MG63 (cell line): ENCODE measurements around the gene RAB3C. TPM values are rescaled to one million over a fixed set of nuclear protein-coding genes. Genes with fewer than 3 reads are reported as not detected.

Experiments
- DNase-seq: peaks from one replicate; pipeline ENCODE4 v3.0.0-alpha.2; 2020
- H3K27me3 ChIP-seq: fragments of 250-450 bp; sonication (Bioruptor Pico); 2 replicates; pipeline ENCODE4 v1.5.1; 2020; ENCODE audit warnings: mild to moderate bottlenecking, moderate library complexity
- H3K36me3 ChIP-seq: fragments of 250-450 bp; sonication (Bioruptor Pico); 2 replicates; pipeline ENCODE4 v1.5.1; 2020; ENCODE audit warnings: mild to moderate bottlenecking, moderate library complexity
- H3K4me3 ChIP-seq: fragments of 250-450 bp; sonication (Bioruptor Pico); 2 replicates; pipeline ENCODE4 v1.5.1; 2020; ENCODE audit warnings: mild to moderate bottlenecking, moderate library complexity
- H3K9me3 ChIP-seq: fragments of 250-450 bp; sonication (Bioruptor Pico); 2 replicates; pipeline ENCODE4 v1.5.1; 2020; ENCODE audit warnings: mild to moderate bottlenecking, moderate library complexity
- total RNA-seq: library from RNA; depleted of rRNA; stranded (reverse); fragments of >200 nt; shearing (Covaris generic); gene quantifications from 2 replicates; pipeline ENCODE4 v1.2.3, GENCODE V29; 2014; ENCODE audit warnings: low replicate concordance

The RAB3C gene
- total RNA-seq, 1 experiment from 2014 or later = not detected

DNA sequence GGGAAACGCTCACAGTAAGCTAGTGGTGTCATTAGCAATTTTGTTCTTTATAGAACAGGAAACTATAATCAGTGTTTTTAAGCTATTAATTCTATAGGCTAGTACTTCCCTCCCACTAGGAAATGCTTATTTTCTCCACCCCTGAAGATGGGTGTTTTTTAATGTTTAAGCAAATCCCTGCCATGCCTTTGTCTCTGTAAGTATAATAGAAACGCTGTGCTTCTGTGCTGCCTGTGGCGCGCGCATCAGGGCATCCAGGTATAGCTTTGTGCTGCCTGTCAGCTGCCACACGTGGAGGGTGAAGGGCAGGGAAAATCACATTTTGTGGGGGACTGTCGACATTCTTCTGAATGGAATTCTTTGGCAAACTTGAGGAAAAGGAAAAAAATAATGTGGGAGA lies 217.5 kb downstream of the RAB3C start:
- Histone ChIP-seq H3K27me3 (peaks cover 3% of the 10 kb centered on the region), H3K36me3 (no peaks in the 10 kb centered on the region), H3K4me3 (no peak overlapping the region), H3K9me3 (no peaks in the 10 kb centered on the region)
- DNase-seq = no peak

DNA sequence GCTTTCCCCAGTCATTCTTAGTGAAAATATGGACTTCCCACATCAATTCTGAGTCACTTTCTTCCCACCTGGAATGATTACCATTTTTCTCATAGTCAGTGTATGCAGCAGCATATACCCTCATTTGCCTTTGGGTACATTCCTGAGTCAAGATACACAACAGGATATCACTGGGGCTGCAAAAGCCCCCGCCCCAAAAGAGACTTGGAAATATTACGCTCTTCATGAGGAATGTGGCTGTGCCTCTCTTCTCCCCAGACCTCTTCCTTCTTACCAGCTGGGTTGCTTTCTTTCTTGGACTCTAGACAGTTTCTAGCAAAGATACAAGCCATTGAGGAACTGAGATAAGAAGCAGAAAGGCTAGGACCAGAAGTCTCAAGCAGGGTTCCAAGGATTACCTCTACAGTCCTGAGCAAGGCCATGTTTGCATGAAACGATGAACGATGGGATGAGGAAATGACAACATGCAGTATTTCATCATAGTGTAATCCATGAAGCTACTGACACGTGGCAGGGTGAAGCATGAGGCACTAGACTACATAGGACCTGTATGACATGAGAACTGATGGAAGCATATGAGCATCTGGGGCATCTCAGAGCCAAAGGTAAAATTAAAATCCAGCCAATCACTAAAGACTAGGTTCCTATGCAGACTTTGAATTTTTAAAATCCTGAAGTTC lies 218.1 kb downstream of the RAB3C start:
- H3K36me3 ChIP-seq = no peaks in the 10 kb centered on the region
- no peak overlapping the region for H3K4me3 ChIP-seq
- no peak for DNase-seq
- H3K27me3 ChIP-seq = peaks cover 3% of the 10 kb centered on the region
- H3K9me3 ChIP-seq = no peaks in the 10 kb centered on the region

DNA sequence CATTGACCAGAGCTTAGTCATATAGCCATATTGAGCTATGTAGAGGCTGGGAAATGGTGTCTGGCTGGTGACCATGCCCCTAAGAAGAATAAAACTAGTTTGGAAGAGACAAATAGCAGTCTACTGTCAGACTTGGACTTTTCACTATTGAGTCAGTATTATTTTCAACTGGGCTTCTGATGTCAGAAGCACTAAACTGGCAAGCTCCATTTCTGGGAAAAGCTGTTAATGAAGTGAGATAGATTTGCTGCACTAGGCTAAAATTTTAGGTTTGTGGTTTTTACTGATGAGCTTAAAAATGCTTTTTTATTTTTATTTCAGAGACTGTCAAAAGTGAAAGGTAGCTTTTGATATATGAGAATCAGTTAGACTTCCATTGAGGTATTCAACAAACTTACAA lies 220.2 kb downstream of the RAB3C start:
- no peak overlapping the region for H3K4me3 ChIP-seq
- no peaks in the 10 kb centered on the region for H3K9me3 ChIP-seq
- H3K36me3 ChIP-seq = no peaks in the 10 kb centered on the region
- peaks cover 3% of the 10 kb centered on the region for H3K27me3 ChIP-seq
- no peak for DNase-seq

DNA sequence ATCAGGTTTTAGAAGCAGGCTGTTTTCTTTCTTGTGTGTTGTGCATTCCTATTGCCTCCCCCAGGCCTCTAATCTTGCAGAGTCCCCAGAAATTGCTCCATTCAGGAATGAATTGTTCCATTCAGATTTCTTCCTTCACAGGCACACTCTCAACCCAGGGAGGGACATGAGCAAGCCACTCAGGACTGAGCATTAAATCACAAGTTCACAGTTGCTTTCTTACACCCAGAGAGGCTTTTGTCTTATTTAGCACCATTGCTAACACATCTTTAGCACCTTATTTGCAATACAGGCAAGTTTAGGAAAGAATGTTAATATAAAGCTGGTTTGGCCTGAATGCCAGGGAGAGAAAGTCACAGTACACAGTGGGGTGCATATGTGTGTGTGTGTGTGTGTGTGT lies 221.4 kb downstream of the RAB3C start:
- Histone ChIP-seq H3K4me3 (no peak overlapping the region), H3K9me3 (no peaks in the 10 kb centered on the region), H3K36me3 (no peaks in the 10 kb centered on the region), H3K27me3 (peaks cover 3% of the 10 kb centered on the region)
- DNase-seq = no peak

DNA sequence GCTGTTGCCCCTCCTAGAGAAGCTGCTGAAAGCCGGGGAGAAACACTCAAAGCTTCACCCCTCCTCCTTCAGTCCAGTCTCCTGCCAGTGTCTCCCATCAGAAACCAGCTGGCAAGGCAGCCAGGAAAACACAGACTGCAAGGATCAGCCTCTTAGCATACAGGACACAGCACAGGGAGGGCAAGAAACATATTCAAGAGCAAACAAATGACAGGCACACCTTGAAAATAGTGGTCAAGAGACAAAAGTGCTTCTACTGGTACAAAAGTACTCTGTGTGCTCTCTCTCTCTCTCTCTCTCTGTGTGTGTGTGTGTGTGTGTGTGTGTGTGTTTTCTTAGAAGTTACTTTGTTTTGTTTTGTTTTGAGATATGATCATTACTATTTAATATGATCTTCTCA lies 227.2 kb downstream of the RAB3C start:
- Histone ChIP-seq H3K27me3 (no peaks in the 10 kb centered on the region; the same call in none of the 2 replicates), H3K4me3 (no peak overlapping the region), H3K9me3 (no peaks in the 10 kb centered on the region), H3K36me3 (no peaks in the 10 kb centered on the region)
- no peak for DNase-seq

DNA sequence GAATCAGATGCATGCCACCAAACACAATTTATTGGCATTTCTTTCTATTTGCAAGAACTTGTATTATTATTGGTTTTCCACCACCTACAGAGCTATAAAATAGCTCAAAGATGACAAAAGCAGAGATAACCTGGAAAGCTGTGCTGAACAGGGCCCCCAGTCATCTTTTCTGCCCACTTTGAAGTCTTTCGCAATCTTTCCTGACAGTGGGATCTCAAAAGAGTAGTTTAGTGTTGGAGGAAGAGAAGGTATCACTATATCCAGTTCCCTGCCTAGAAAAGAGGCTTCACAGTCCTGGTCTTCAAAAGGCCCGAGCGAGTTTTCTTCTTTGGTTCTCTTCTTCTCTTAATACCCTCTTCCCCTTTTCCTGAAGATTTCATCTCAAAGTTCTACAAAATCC lies 231.0 kb downstream of the RAB3C start:
- Histone ChIP-seq H3K4me3 (no peak overlapping the region), H3K27me3 (no peaks in the 10 kb centered on the region; the same call in 1 of the 2 replicates), H3K36me3 (no peaks in the 10 kb centered on the region), H3K9me3 (no peaks in the 10 kb centered on the region)
- no peak for DNase-seq

DNA sequence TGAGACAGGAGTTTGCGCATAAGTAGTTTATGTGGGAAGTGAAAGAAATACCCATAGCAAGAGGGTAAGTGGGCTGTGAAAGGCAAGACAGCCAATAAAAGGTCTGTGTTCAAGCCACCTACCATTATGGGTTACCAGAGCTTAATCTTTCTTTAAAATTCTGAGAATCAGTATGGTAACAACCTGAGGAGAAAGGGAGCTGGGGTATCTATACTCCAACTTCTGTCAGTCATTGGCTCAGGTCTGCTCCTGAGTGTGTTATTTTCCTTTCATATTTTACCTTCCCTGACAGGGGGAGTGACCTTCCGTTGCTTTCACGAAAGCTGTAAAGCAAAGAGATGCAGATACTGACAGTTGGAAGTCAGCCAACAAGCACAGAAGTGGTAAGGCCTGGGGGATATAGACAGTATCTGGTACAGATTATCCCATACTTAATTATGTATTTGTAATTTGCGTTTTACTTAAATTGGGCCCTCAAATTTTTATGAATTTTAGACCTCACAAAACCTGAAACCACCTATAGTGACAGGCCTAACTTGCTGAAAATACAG lies 233.4 kb downstream of the RAB3C start:
- no peak for DNase-seq
- Histone ChIP-seq H3K27me3 (no peaks in the 10 kb centered on the region), H3K36me3 (no peaks in the 10 kb centered on the region), H3K9me3 (no peaks in the 10 kb centered on the region), H3K4me3 (no peak overlapping the region)

DNA sequence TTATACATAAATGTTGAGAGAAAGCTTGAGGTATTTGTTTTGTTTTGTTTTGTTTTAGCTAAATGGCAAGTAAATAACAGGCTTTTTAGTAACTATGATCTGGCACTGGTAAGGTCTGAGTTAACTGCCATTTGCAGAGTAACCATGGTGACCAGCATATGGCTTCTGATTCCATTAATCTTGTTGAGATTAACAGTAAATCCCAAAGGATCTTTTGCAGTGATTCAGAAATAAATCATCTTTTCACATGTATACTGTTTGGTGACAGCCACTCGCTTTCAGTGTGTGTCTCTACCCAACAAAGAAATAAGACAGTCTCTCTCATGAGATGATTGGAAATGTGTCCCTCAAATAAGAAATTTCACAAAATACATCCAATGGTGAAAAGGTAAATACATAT lies 235.6 kb downstream of the RAB3C start:
- DNase-seq = no peak
- no peaks in the 10 kb centered on the region for H3K36me3 ChIP-seq
- no peak overlapping the region for H3K4me3 ChIP-seq
- no peaks in the 10 kb centered on the region for H3K9me3 ChIP-seq
- no peaks in the 10 kb centered on the region for H3K27me3 ChIP-seq

DNA sequence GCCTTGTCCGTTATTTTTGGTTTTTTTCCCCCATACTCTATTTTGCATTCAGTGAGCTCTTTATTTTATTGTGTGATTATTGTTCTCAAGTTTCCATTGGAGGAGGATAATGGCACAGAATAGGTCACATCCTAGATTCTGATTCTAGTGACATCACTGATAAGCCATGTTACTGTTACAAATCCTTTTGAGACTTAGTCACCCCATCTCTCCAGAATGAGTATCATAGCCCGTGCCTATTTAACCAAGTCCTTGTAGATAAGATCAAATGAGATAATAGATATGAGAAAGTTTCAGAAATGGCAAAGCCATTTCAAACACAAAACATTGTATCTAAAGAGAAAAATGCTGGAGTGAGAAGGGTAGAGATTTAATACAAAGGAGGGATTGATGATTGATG lies 242.6 kb downstream of the RAB3C start:
- Histone ChIP-seq H3K27me3 (no peaks in the 10 kb centered on the region), H3K36me3 (no peaks in the 10 kb centered on the region), H3K4me3 (no peak overlapping the region), H3K9me3 (no peaks in the 10 kb centered on the region)
- DNase-seq = no peak

DNA sequence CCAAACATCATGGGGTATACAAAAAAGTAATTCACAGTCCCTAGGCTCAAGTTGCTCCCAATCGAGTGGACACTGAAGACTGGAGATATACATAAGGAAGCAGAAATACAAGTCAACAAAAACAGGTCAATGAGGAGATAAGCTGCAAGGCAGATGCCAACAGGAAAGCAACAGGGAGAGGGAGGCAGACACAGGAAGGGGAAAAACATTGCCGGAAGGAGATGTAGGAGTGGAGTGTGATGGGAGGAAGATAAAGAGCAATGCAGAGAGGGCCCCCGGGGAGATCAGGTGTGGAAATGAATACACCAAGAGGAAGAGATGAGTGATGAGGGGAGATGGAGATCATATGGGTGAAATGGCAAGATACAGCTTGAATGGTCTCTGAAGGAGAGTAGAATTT lies 243.0 kb downstream of the RAB3C start:
- H3K27me3 ChIP-seq = no peaks in the 10 kb centered on the region
- no peak for DNase-seq
- H3K9me3 ChIP-seq = no peaks in the 10 kb centered on the region
- no peak overlapping the region for H3K4me3 ChIP-seq
- H3K36me3 ChIP-seq = no peaks in the 10 kb centered on the region

DNA sequence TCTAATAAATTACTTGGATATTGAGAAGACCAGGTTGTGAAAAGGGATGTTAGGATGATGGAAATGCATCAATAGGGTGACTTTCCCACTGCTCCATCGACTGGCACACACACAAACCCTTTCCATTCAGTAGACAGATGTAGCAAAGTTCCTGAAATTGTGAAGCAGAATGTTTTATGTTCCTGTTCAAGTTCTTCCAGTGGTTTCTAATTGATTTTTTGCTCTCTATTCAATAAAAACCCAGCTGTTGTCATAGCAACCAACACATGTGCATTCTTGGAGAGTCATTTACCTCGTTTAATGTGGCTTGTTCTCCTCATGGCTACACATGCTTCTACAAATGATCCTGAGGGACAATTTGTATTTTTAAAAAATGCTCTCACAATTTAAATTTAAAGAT lies 244.6 kb downstream of the RAB3C start:
- H3K27me3 ChIP-seq = no peaks in the 10 kb centered on the region
- no peak for DNase-seq
- no peaks in the 10 kb centered on the region for H3K36me3 ChIP-seq
- no peak overlapping the region for H3K4me3 ChIP-seq
- no peaks in the 10 kb centered on the region for H3K9me3 ChIP-seq

DNA sequence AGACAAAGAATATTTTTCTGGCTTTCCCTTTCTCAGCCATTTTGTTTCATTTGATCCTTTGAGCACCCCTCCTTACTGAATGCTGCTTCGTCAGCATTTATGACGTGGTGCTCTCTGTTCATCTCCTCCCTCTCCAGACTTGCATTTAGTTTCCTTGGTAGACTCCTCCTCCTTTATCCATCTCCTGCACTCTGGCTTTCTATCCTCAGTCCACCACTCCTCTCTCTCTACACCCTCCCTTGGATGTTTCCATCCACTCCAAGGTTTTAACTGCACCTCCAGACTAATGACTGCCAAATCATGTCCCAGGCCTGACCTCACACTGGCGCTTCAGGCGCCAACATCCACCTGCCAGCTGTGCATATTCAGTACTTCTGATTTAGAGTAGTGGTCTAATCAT lies 245.4 kb downstream of the RAB3C start:
- Histone ChIP-seq H3K27me3 (no peaks in the 10 kb centered on the region), H3K36me3 (no peaks in the 10 kb centered on the region), H3K9me3 (no peaks in the 10 kb centered on the region), H3K4me3 (no peak overlapping the region)
- DNase-seq = no peak

DNA sequence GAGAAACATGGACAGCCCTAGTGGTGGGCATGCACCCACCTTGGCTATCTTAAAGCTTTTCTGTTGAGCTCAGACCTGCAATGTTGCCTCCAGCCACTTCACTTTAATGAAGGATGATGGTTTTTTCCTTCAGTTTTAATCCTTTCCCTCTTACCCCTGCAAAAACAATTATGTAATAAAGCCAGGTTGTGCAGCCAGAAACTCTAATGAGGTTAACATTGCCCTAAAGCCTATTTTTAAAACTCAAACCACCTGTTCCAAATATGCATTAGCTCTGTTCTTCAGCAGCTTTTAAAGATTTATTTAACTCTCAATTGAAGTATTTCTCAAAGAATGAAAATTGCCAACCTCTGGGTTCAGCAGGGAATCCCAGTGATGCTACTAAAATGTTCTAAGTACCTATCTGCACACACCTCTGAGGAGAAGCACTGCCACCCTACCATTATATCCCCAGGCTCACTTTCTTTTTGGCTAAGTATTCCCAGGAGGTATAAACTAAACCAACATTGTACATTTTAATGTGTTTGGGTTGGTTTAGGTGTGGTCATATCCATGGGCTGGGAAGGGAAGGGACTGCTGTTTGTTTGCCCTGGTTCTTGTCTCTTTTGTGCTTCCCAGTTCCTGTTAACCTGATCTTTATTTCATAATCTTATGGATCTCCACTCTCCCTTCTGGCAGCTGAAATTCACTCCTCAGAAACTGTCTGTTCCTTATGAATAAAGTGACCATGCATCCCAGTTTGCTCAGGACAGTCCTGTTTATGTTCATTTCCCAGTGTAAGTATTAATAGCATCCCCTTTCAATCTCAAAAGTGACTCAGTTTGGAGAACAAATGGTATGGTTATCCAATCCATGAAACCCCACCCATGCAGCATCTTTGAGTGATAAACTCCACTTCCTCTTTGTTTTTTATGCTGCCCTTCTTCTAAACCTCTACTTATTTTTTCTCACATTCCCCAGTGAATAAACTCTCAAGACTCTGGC lies 251.7 kb downstream of the RAB3C start:
- Histone ChIP-seq H3K27me3 (no peaks in the 10 kb centered on the region), H3K4me3 (no peak overlapping the region), H3K9me3 (no peaks in the 10 kb centered on the region), H3K36me3 (no peaks in the 10 kb centered on the region)
- no peak for DNase-seq

DNA sequence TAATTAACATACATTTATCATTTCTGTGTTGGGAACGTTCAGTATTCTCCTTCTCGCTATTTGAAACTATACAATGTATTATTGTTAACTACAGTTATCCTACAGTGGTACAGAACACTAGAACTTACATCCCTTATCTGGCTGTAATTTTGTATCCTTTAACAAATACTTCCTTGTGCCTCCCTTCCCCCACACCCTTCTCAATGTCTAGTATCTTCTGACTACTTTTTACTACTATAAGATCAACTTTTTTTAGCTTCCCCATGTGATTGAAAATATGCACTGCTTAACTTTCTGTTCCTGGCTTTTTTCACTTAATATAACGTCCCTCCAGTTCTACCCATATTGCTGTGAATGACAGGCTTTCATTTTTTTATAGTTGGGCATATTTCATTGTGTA lies 253.5 kb downstream of the RAB3C start:
- no peak overlapping the region for H3K4me3 ChIP-seq
- no peaks in the 10 kb centered on the region for H3K36me3 ChIP-seq
- no peak for DNase-seq
- no peaks in the 10 kb centered on the region for H3K27me3 ChIP-seq
- H3K9me3 ChIP-seq = no peaks in the 10 kb centered on the region

DNA sequence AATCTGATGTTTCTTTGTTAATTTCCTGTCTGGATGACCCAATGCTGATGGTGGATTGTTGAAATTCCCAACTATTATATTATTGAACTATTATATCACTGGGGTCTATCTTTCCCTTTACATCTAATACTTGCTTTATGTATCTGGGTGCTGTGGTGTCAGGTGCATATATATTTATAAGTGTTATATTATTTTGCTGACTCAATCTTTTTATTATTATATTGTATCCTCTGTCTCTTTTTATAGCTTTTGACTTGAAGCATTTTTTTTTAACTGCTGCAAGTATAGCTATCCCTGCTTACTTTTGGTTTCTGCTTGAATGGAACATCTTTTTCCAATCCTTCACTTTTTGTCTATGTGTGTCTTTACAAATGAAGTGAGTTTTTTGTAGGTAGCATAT lies 255.9 kb downstream of the RAB3C start:
- Histone ChIP-seq H3K9me3 (no peaks in the 10 kb centered on the region), H3K4me3 (no peak overlapping the region)
- DNase-seq = no peak

DNA sequence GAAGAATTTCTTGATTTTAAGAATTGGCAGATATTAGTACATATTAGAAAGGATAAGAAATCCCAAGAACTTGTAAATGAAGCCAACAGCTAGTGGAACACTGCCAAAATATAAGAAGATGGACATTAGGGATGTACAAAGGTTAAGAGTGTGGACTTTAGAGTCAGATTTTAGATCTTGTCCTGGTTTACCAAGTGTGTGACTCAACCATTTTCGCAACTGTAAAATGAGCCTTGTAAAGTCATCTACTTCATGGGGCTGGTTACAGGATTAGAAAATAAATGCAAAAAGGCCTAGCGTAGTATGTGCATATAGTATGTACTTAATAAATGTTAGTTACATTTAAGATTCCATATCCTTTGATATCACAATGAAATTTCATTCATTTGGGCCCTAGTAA lies 260.0 kb downstream of the RAB3C start:
- DNase-seq = no peak
- Histone ChIP-seq H3K9me3 (no peaks in the 10 kb centered on the region), H3K27me3 (peaks cover 2% of the 10 kb centered on the region; the same call in 1 of the 2 replicates), H3K36me3 (no peaks in the 10 kb centered on the region), H3K4me3 (no peak overlapping the region)

More for the DNA sequence above, 255.9 kb downstream of the RAB3C start:
- H3K27me3 ChIP-seq = no peaks in the 10 kb centered on the region
- no peaks in the 10 kb centered on the region for H3K36me3 ChIP-seq

DNA sequence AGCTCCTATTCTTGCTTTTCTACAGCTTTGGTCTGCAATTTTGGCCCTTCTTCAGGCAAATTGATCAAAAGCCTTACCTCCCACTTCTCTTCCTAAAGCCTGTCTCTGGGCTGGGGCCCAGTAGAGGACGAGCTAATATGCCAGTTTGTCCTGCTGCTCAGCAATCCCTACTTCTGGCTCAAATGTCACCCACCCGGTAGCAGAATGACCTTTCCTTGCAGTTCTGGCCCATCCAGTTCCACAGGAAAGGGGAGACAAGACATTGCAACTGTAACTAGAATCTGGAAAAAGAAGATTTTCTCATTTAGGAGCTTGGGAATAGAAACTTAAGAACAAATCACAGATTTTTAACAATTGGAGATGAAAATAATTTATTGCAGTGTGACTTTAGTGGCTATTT lies 261.5 kb downstream of the RAB3C start:
- Histone ChIP-seq H3K4me3 (no peak overlapping the region), H3K36me3 (no peaks in the 10 kb centered on the region), H3K27me3 (peaks cover 5% of the 10 kb centered on the region; the same call in 1 of the 2 replicates), H3K9me3 (no peaks in the 10 kb centered on the region)
- no peak for DNase-seq
